Stimulated activated CD4-positive, alpha-beta T cell treated with anti-CD3 and anti-CD28 coated beads, Interleukin-2, amount 100 ng/mL, for 48 hours (primary cell): ENCODE results near the gene ZNF835.

Experiments
- DNase-seq, 2 donors: peaks; one replicate each; pipeline ENCODE4 v3.0.0-alpha.2; 2020

Gene ZNF835

GRCh38 chr19:56660381-56661107 lies 11.0 kb downstream of the ZNF835 start:
- no peak for DNase-seq

GRCh38 chr19:56654151-56654550 lies 17.4 kb downstream of the ZNF835 start:
- no peak for DNase-seq

GRCh38 chr19:56643460-56643955 lies 28.0 kb downstream of the ZNF835 start:
- DNase-seq = no peak

- DNase-seq = no peak
Observed at GRCh38 chr19:56642711-56643459, 28.7 kb downstream of the ZNF835 start, which contains the start of gene SMIM17. TSS of gene SMIM17 (plus strand) at chr19:56643159. CDS start at chr19:56645668, 2,509 bp downstream.

- DNase-seq = no peak
Observed at GRCh38 chr19:56639217-56639616, 32.3 kb downstream of the ZNF835 start.

GRCh38 chr19:56637976-56638555 lies 33.5 kb downstream of the ZNF835 start:
- peak; percentile 27 to 33 for DNase-seq

DNA sequence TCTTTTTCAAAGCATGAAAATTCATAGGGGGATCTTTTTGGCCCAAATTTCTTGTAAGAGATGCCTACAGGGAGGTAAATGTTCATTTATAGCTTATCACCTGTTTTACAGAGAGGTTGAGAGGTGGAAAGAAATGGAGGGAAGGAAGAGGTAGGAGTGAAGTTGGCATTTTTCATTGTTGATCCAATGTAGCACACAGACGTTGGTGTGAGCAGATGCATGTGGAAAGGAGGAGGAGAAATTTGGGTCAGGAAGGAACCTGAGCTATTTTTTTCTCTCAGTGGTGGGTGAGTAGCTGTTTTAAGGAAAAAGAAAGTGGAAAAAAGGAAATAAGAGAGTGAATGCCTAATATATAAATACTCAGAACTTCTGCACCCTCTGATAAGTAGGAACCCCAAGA lies 38.5 kb downstream of the ZNF835 start:
- no peak for DNase-seq

DNA sequence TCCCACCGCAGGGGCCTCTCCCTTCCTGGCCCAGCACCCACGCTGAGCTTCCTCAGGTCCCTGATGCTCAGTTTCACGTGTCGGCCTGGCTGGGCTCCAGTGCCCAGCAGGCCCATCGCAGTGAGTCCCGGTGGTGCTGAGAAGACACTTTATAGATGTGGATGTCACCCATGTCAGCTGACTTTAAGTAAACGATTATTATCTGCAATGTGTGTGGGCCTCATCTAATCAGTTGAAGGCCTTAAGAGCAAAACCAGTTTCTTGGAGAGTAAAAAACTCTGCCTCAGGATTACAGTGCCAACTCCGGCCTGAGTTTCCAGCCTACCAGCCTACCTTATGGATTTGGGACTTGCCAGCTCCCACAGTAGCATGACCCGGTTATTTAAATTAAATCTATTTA lies 45.8 kb downstream of the ZNF835 start:
- no peak for DNase-seq

DNA sequence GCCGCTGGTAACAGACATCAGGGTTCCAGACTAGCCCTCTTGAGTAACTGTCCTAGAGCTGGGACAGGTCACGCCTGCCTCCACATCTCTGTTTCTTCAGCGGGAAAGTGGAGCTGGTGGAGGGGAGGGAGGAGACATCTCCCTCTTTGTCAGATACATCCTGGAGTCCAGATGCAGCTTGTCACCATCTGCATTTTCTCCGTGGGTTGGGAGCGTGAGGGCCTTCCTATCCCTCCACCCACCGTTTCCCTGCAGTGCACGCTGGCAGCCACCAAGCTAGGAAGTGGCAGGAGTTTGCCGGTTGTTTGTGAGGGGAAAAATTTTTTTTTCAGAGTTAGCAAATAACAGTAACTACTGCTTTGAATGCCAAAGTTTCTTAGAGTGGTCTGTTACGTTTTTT lies 48.6 kb downstream of the ZNF835 start:
- no peak for DNase-seq

- no peak for DNase-seq
Observed at GRCh38 chr19:56622374-56622773, 49.2 kb downstream of the ZNF835 start.

DNA sequence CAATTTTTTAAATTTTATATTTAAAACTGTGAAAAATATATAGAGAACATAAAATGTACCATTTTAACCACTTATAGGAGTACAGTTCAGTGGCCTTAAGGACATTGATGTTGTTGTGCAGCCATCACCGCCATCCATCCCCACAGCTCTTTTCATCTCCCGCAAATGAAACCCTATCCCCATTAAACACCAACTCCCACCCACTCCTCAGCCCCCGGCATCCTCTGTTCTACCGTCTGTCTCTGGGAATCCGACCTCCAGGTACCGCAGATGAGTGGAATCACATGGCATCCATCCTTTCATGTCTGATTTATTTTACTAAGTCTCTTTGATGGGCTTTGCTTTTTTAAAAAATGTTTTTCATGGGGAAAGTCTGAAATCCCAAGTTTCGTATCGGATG lies 52.4 kb downstream of the ZNF835 start:
- DNase-seq = no peak

DNA sequence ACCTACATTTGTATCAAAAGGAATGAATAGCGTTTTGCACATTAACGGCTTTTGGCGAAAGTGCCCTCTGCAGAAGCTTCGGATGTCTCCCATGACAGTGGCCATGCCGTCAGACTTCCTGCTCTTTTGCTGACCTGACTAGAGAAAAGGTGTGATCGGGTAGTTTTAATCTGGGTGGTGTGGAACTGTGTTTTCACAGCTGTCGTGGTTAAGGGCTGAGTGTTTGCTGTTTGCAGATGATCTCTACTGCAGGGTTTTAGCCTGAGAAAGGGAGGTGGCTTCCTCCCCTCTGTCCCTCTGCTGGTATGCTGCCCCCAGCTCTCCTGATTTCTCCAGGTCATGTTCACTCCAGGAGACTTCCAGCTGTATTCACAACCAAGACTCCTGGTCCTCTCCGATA lies 54.0 kb downstream of the ZNF835 start:
- DNase-seq = no peak

GRCh38 chr19:56613639-56614038 lies 57.9 kb downstream of the ZNF835 start:
- no peak for DNase-seq

DNA sequence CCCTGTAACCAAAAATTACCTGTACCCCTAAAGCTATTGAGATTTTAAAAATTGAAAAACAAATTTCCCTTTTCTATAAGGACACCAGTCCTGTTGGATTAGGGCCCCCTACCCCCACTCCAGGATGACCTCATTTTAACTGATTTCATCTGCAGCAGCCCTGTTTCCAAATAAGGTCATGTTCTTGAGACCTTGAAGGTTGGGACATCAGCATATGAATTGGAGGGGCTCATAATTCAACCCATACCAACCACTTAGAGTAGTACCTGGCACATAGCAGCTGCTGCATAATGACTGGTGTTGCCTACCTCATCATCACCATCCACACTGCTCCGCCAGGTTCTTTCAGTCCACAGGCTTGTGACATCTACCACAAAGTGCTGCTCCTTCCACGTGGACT lies 58.8 kb downstream of the ZNF835 start:
- DNase-seq = no peak
